AG09309 (cell line): ENCODE measurements around the gene FMN2.

Source experiments
- DNase-seq: peaks from one replicate; pipeline ENCODE4 v3.0.0-alpha.2; 2010; ENCODE audit warnings: low read depth
- H3K4me3 ChIP-seq: 2 replicates; pipeline ENCODE4 v1.5.1; 2011; ENCODE audit warnings: mild to moderate bottlenecking, low read depth, low read length, moderate library complexity; ENCODE audit not compliant: control insufficient read depth
- TF ChIP-seq, protein P1 (sequence below): IDR thresholded peaks from 2 replicates; pipeline ENCODE4 v1.5.1; 2011; ENCODE audit warnings: mild to moderate bottlenecking, low read depth, low read length, inconsistent platforms; ENCODE audit not compliant: insufficient read depth, control insufficient read depth; ENCODE audit errors: missing control alignments

The FMN2 gene

DNA sequence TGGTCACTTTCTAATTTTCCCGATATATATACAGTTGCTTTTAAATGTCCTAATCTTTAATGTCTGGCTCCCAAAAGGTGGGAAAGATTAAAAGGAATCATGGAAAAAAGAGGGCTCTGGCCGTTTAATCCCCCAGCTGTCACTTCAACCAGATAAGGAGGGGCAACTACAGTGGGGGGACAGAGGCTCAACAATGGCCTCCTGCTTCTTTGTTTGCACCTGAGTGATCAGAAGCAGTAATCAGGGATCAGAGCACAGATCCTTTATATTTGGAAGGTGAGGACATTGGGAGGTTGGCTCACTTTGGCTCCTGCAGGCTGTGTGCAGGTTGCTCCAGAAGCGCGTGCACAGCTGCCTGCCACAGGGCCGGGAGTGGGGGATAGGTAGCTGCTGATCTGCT, 212.8 kb downstream of the FMN2 start:
- DNase-seq = no peak
- no peak overlapping the region for H3K4me3 ChIP-seq
- TF ChIP-seq, protein P1, sequence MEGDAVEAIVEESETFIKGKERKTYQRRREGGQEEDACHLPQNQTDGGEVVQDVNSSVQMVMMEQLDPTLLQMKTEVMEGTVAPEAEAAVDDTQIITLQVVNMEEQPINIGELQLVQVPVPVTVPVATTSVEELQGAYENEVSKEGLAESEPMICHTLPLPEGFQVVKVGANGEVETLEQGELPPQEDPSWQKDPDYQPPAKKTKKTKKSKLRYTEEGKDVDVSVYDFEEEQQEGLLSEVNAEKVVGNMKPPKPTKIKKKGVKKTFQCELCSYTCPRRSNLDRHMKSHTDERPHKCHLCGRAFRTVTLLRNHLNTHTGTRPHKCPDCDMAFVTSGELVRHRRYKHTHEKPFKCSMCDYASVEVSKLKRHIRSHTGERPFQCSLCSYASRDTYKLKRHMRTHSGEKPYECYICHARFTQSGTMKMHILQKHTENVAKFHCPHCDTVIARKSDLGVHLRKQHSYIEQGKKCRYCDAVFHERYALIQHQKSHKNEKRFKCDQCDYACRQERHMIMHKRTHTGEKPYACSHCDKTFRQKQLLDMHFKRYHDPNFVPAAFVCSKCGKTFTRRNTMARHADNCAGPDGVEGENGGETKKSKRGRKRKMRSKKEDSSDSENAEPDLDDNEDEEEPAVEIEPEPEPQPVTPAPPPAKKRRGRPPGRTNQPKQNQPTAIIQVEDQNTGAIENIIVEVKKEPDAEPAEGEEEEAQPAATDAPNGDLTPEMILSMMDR = no peak

DNA sequence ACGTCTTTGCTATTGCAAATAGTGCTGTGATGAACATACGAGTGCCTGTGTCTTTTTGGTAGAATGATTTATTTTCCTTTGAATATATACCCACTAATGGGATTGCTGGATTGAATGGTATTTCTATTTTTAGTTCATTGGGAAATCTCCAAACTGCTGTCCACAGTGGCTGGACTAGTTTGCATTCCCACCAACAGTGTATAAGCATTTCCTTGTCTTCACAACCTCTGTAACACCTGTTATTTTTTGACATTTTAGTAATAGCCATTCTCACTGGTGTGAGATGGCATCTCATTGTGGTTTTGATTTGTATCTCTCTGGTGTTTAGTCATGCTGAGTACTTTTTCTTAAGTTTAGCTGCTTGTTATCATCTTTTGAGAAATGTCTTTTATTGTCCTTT, 215.0 kb downstream of the FMN2 start:
- TF ChIP-seq, protein P1 = no peak
- H3K4me3 ChIP-seq = no peak overlapping the region
- no peak for DNase-seq

DNA sequence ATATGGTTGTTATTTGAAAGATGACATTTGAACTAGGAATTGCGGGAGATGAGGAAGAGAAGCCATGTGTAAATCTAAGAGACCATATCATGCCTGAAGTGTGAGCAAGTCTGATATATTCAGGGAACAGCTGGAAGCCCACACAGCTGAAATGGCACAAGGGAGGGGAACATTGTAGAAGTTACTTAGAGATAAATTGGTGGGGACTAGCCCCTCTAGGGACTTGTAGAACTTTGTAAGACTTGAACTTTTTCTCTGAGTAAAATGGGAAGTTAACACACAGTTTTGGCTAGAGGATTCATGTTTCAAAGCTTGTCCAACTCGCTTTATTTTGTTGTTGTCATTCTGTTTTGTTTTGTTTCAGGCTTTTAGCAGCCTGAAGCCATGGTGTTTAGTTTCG, 216.4 kb downstream of the FMN2 start:
- no peak overlapping the region for H3K4me3 ChIP-seq
- TF ChIP-seq, protein P1 = no peak
- no peak for DNase-seq

DNA sequence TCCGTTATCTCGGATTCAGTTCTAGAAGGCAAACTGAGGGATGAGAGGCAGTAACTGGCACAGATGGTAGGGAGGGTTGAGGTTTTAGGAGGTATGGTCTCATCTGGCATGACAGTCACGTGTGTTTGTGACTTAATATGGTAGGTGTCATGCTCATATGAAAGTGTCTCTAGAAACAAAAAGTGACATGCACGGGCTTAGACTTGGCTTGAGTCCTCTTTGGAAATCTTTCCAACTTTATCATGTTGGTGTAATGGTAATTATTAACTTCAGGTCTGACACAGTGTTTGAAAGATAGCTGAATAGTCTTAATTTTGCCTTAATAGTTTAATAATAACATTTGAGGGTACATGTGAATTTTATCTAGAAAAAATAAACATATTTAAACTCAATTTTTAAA, 218.1 kb downstream of the FMN2 start:
- no peak for DNase-seq
- TF ChIP-seq, protein P1 = no peak
- H3K4me3 ChIP-seq = no peak overlapping the region

DNA sequence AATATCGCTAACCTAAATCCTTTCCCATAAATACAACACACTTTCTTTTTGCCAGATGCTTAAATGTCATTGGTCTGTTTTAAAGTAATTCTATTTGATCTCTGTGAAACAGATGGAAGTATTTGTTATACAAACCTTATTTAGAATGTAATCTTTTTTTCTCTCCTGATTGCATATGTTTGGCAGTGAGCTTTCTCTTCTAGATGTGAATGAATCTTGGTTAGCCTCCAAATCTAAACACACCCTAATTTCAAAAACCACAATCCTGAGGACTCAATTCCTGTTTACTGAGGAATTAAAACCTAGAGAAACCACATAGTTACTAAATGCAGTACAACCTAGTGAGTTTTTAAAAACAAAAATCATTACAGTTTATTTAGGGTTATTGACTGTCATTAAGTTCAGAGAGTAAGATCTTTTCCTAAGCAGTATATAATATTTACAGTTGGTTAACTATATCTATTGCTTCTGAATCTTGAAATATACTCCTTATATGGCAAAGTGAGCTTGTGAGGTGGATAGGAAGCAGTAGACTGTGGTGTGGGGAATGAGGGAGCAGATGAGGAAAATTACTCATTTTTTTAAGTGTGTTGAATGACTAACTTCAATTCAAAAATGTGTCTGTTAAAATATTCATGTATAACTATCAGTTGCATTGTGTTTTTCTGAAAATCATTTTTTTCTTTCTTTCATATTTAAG, 218.7 kb downstream of the FMN2 start:
- H3K4me3 ChIP-seq = no peak overlapping the region
- TF ChIP-seq, protein P1 = no peak
- peak; percentile 67 for DNase-seq

DNA sequence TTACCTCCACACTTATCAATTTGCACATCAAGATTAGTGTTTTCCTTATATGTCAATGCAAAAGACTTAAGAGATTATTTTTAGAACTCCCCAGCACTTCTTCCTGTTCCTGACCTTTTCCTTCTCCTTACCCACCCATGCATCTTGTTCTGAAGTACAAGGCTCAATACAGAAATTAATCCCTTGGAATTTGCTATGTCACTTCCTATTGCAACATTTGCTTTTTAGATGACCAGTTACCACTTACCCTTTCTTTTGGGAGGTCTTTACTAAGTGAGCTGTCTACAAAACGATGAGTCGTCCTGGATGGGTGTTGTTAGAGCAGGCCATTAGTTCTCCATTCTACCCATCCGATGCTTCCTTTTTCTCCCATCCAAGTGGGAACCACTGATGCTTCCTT, 221.2 kb downstream of the FMN2 start:
- peak; percentile 88 for DNase-seq
- H3K4me3 ChIP-seq = no peak overlapping the region
- TF ChIP-seq, protein P1 = no peak
